Keratinocyte (primary cell): ENCODE data around the gene PTPRN2. TPM values are rescaled to one million over a fixed set of nuclear protein-coding genes. Genes with fewer than 3 reads are reported as not detected.

ENCODE experiments used
- DNase-seq: peaks from one replicate; pipeline ENCODE4 v3.0.0-alpha.2; 2011; ENCODE audit warnings: low read depth, missing footprints, low spot score
- FAIRE-seq: peaks from 2 replicates; lab custom pipeline; 2011; peaks lifted over from hg19 to GRCh38; lab: Jason Lieb, UNC
- H2AFZ ChIP-seq: 2 replicates; pipeline ENCODE4 v1.6.0; 2012; ENCODE audit warnings: low read length, control low read depth, inconsistent platforms; ENCODE audit not compliant: control insufficient read depth
- H3K27ac ChIP-seq: 2 replicates; pipeline ENCODE4 v1.5.1; 2011; ENCODE audit warnings: low read length; ENCODE audit not compliant: control insufficient read depth, insufficient read depth
- H3K27me3 ChIP-seq: 3 replicates; pipeline ENCODE4 v1.6.0; 2011; ENCODE audit warnings: low read length; ENCODE audit not compliant: control insufficient read depth, insufficient read depth; ENCODE audit errors: extremely low read depth
- H3K36me3 ChIP-seq, 2 experiments: 2 replicates in 1 of 2; 3 replicates in 1 of 2; pipeline ENCODE4 v1.5.1; 2011; ENCODE audit warnings: low read length in 2 of 2, mild to moderate bottlenecking in 1 of 2; ENCODE audit not compliant: control insufficient read depth in 2 of 2, insufficient read depth in 2 of 2; ENCODE audit errors: extremely low read depth in 1 of 2
- H3K4me1 ChIP-seq: 3 replicates; pipeline ENCODE4 v1.5.1; 2011; ENCODE audit warnings: low read length; ENCODE audit not compliant: control insufficient read depth, insufficient read depth; ENCODE audit errors: extremely low read depth
- H3K4me2 ChIP-seq: 3 replicates; pipeline ENCODE4 v1.6.0; 2011; ENCODE audit warnings: low read depth, low read length; ENCODE audit not compliant: control insufficient read depth, insufficient read depth; ENCODE audit errors: extremely low read depth
- H3K4me3 ChIP-seq, 3 experiments: fragments of 200-600 bp in 1 of 3; sonication (generic) in 1 of 3; 2 replicates in 2 of 3; 3 replicates in 1 of 3; pipeline ENCODE4 v1.5.1; 2011 to 2016; ENCODE audit warnings: low read length in 3 of 3, mild to moderate bottlenecking in 3 of 3, control low read depth in 2 of 3, inconsistent platforms in 1 of 3, low read depth in 1 of 3, mixed read lengths in 1 of 3, mixed run types in 1 of 3, moderate library complexity in 1 of 3; ENCODE audit not compliant: control insufficient read depth in 2 of 3, insufficient read depth in 2 of 3; ENCODE audit errors: extremely low read depth in 1 of 3
- H3K79me2 ChIP-seq: 2 replicates; pipeline ENCODE4 v1.6.0; 2012; ENCODE audit warnings: low read length; ENCODE audit not compliant: control insufficient read depth, insufficient read depth
- H3K9ac ChIP-seq: 3 replicates; pipeline ENCODE4 v1.6.0; 2011; ENCODE audit warnings: low read length; ENCODE audit not compliant: control insufficient read depth, insufficient read depth; ENCODE audit errors: extremely low read depth
- H3K9me1 ChIP-seq: 3 replicates; pipeline ENCODE4 v1.6.0; 2011; ENCODE audit warnings: low read length; ENCODE audit not compliant: control insufficient read depth, insufficient read depth; ENCODE audit errors: extremely low read depth
- H3K9me3 ChIP-seq: 2 replicates; pipeline ENCODE4 v1.5.1; 2012; ENCODE audit warnings: low read depth, low read length; ENCODE audit not compliant: control insufficient read depth
- H4K20me1 ChIP-seq: 3 replicates; pipeline ENCODE4 v1.6.0; 2011; ENCODE audit warnings: low read length; ENCODE audit not compliant: control insufficient read depth, insufficient read depth; ENCODE audit errors: extremely low read depth
- EZH2 ChIP-seq: IDR thresholded peaks from one replicate; pipeline ENCODE4 v1.6.1; 2012; ENCODE audit warnings: inconsistent platforms, mild to moderate bottlenecking, low read length, moderate library complexity
- dilution Hi-C: fragments of 300-500 bp; cut with MboI; formaldehyde crosslinking; loops from one replicate; pipeline ENCODE4 v1.7.0; 2020; ENCODE audit warnings: low sequenced_read_pairs; ENCODE audit not compliant: extremely low pct_ligation_motif_present
- polyA plus RNA-seq, 5 experiments: library from polyadenylated mRNA; depleted of rRNA in 3 of 5; stranded (reverse) in 3 of 5; stranded (forward) in 1 of 5; unstranded in 1 of 5; fragments of >200 nt; gene quantifications; 1 replicate in 1 of 5; 2 replicates in 3 of 5; 3 replicates in 1 of 5; pipeline versions ENCODE4 v1.2.1 to v1.2.3, GENCODE V29; 2011 to 2012; ENCODE audit warnings: missing spikeins in 2 of 5, low read depth in 1 of 5, low replicate concordance in 1 of 5
- TF ChIP-seq, protein P1 (sequence below), 3 experiments: IDR thresholded peaks in 1 of 3; conservative IDR thresholded peaks in 1 of 3; optimal IDR thresholded peaks in 1 of 3; 2 replicates in 2 of 3; 3 replicates in 1 of 3; pipeline versions ENCODE3 to v1.5.1; 2011; ENCODE audit warnings: low read length in 3 of 3, mild to moderate bottlenecking in 3 of 3, moderate library complexity in 2 of 3, control low read depth in 1 of 3, inconsistent platforms in 1 of 3; ENCODE audit not compliant: insufficient read depth in 2 of 3; ENCODE audit errors: extremely low read depth in 1 of 3

The PTPRN2 gene
- polyA plus RNA-seq, 1 donor (not counting 4 experiments of a cell fraction or from before 2014, with no cell fraction given): not detected

DNA sequence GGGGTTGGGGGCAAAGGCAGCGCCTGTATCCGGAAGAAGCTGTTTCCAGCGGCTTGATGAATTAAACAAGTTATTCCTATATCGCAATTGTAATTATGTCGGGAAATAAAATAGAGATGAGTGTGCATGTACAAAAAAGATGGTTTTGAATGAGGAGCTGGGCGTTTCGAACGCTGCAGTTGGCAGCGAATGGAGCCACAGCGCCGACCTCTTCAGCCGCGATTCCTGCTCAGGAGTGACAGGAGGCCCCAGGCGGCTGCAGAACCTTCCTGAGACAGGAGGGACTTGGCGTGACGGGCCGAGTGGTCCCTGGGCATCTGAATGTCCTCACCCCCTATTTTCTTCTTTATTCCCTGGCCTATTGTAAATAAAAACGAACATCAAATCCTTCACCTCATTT, 1065.9 kb downstream of the PTPRN2 start:
- Histone ChIP-seq H3K4me2 (no peak overlapping the region), H3K4me3 (no peak overlapping the region), H2AFZ (no peak overlapping the region), H3K9me3 (peaks cover 6% of the 10 kb centered on the region), H3K79me2 (no peaks in the 10 kb centered on the region), H3K4me1 (no peaks in the 10 kb centered on the region), H3K9ac (no peak overlapping the region), H3K27me3 (no peaks in the 10 kb centered on the region), H3K27ac (no peak overlapping the region), H4K20me1 (no peaks in the 10 kb centered on the region), H3K9me1 (no peaks in the 10 kb centered on the region), H3K36me3 (no peaks in the 10 kb centered on the region)
- dilution Hi-C loops: no loop called here
- FAIRE-seq: no peak
- no peak for TF ChIP-seq EZH2
- TF ChIP-seq, protein P1, sequence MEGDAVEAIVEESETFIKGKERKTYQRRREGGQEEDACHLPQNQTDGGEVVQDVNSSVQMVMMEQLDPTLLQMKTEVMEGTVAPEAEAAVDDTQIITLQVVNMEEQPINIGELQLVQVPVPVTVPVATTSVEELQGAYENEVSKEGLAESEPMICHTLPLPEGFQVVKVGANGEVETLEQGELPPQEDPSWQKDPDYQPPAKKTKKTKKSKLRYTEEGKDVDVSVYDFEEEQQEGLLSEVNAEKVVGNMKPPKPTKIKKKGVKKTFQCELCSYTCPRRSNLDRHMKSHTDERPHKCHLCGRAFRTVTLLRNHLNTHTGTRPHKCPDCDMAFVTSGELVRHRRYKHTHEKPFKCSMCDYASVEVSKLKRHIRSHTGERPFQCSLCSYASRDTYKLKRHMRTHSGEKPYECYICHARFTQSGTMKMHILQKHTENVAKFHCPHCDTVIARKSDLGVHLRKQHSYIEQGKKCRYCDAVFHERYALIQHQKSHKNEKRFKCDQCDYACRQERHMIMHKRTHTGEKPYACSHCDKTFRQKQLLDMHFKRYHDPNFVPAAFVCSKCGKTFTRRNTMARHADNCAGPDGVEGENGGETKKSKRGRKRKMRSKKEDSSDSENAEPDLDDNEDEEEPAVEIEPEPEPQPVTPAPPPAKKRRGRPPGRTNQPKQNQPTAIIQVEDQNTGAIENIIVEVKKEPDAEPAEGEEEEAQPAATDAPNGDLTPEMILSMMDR (optimal IDR thresholded peaks at IDR 0.05 in 1 of 3, IDR thresholded peaks at IDR 0.05 in 1 of 3, conservative IDR thresholded peaks at IDR 0.05 in 1 of 3; ENCODE audit: extremely low read depth in 1 of 3, insufficient read depth in 2 of 3, low read length in 3 of 3): no peak
- DNase-seq: no peak

DNA sequence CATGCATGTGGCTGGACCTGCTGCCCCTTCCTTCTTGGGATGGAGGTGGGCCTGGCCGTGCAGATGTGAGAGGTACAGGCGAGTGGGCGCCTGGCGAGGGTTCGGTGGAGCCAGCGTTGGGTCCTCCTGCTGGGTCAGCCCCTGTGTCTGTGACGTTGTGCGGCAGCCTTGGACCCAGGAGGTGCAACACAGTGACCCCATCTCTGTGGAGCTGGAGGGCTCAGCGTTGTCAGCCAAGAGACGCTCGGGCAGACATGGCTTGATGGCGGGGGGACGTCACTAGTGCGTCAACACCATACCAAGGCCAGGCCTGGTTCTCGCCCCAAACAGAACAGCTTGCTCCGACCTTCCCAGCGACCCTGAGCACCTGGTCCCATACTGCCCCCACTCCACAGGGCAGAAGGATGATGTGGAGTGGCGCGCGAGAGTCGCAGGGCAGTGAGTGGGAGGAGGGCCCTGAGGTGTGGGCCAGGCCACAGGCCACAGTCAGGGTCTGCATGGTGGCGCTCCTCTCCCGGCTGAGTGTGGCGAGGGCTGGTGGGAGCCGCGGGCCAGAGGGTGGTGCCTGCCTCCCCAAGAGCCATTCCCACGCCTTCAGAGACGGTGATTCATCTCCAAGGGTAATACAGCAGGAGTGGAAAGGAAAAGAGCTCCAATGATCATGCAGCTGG, 1066.4 kb downstream of the PTPRN2 start:
- Histone ChIP-seq H3K9me1 (no peaks in the 10 kb centered on the region), H2AFZ (no peak overlapping the region), H3K4me2 (no peak overlapping the region), H3K27me3 (no peaks in the 10 kb centered on the region), H3K36me3 (no peaks in the 10 kb centered on the region), H3K79me2 (no peaks in the 10 kb centered on the region), H3K27ac (no peak overlapping the region), H3K4me3 (no peak overlapping the region), H3K9ac (no peak overlapping the region), H3K4me1 (no peaks in the 10 kb centered on the region), H3K9me3 (peaks cover 6% of the 10 kb centered on the region), H4K20me1 (no peaks in the 10 kb centered on the region)
- DNase-seq (no peak), FAIRE-seq (no peak)
- TF ChIP-seq, protein P1 (optimal IDR thresholded peaks at IDR 0.05 in 1 of 3, IDR thresholded peaks at IDR 0.05 in 1 of 3, conservative IDR thresholded peaks at IDR 0.05 in 1 of 3; ENCODE audit: extremely low read depth in 1 of 3, insufficient read depth in 2 of 3, low read length in 3 of 3): no peak
- no peak for TF ChIP-seq EZH2
- dilution Hi-C loops: no loop called here
